ENCODE results near the gene FBXL4. TPM values are rescaled to one million over a fixed set of nuclear protein-coding genes. Genes with fewer than 3 reads are reported as not detected.

Gene FBXL4
- total RNA-seq, 1 experiment from 2014 or later = 19.6 TPM

- no peak for DNase-seq (ENCODE audit: low read depth)
These were observed 122.7 kb downstream of the FBXL4 start for GRCh38 chr6:98824902-98825599.

- no peak for DNase-seq (ENCODE audit: low read depth)
These were observed 123.4 kb downstream of the FBXL4 start for GRCh38 chr6:98824162-98824901.

GRCh38 chr6:98823428-98824161 is 124.2 kb downstream of the FBXL4 start:
- no peak for DNase-seq (ENCODE audit: low read depth)

- DNase-seq (ENCODE audit: low read depth) = peak; percentile 45
These were observed 125.9 kb downstream of the FBXL4 start for GRCh38 chr6:98821756-98822405.

Other genes with a start within 250 kb of the FBXL4 start
- gene POU3F2, start 113.4 kb downstream of the FBXL4 start, total RNA-seq (2014; rRNA removed; shearing (Covaris generic)) = 0.29 and 0.36 TPM in 2 replicates

Measured in RPMI7951 (cell line).